Endodermal cell (in vitro differentiated cells): ENCODE measurements around the gene MEIKIN. TPM values are rescaled to one million over a fixed set of nuclear protein-coding genes. Genes with fewer than 3 reads are reported as not detected.

Experiments
- DNase-seq: peaks from one replicate; pipeline ENCODE4 v3.0.0-alpha.2; 2017
- H3K27ac ChIP-seq: 2 replicates; pipeline ENCODE4 v1.5.1; 2013; ENCODE audit warnings: mild to moderate bottlenecking, low read depth, low read length, moderate library complexity
- H3K27me3 ChIP-seq: 2 replicates; pipeline ENCODE4 v1.6.1; 2013; ENCODE audit warnings: mild to moderate bottlenecking, low read length, moderate library complexity; ENCODE audit not compliant: insufficient read depth, control insufficient read depth, poor library complexity, severe bottlenecking
- H3K36me3 ChIP-seq: 2 replicates; pipeline ENCODE4 v1.7.0; 2013; ENCODE audit warnings: mild to moderate bottlenecking, low read length, moderate library complexity; ENCODE audit not compliant: control insufficient read depth, insufficient read depth
- H3K4me1 ChIP-seq: one replicate; pipeline ENCODE4 v1.7.0; 2013; ENCODE audit warnings: low read length; ENCODE audit not compliant: control insufficient read depth, insufficient read depth
- H3K4me3 ChIP-seq: 2 replicates; pipeline ENCODE4 v1.5.1; 2013; ENCODE audit warnings: mild to moderate bottlenecking, low read length, moderate library complexity
- H3K9ac ChIP-seq: 2 replicates; pipeline ENCODE4 v1.6.1; 2013; ENCODE audit warnings: mild to moderate bottlenecking, low read length, moderate library complexity; ENCODE audit not compliant: poor library complexity, severe bottlenecking; ENCODE audit errors: extremely low read depth
- H3K9me3 ChIP-seq: 2 replicates; pipeline ENCODE4 v1.6.1; 2013; ENCODE audit warnings: mild to moderate bottlenecking, low read length, moderate library complexity; ENCODE audit not compliant: control insufficient read depth
- H3K27ac Mint-ChIP-seq: 2 replicates; pipeline ENCODE4 v1.8.0; 2020; ENCODE audit warnings: mixed read lengths
- H3K27me3 Mint-ChIP-seq: 2 replicates; pipeline ENCODE4 v1.8.0; 2021; ENCODE audit warnings: mild to moderate bottlenecking, mixed read lengths; ENCODE audit not compliant: insufficient read depth
- H3K36me3 Mint-ChIP-seq: 2 replicates; pipeline ENCODE4 v1.8.0; 2020; ENCODE audit warnings: low read depth, mixed read lengths
- H3K4me1 Mint-ChIP-seq: 2 replicates; pipeline ENCODE4 v1.8.0; 2020; ENCODE audit warnings: mixed read lengths
- H3K4me3 Mint-ChIP-seq: 2 replicates; pipeline ENCODE4 v1.8.0; 2020; ENCODE audit warnings: mild to moderate bottlenecking, moderate library complexity, mixed read lengths
- H3K9me3 Mint-ChIP-seq: 2 replicates; pipeline ENCODE4 v1.8.0; 2020; ENCODE audit warnings: mild to moderate bottlenecking, mixed read lengths
- WGBS, 2 experiments: methylation state at CpG; one replicate each; pipeline versions ENCODE4 v1.1.5 to v1.1.7; 2013; ENCODE audit warnings: missing lambda C conversion rate in 2 of 2, mixed read lengths in 1 of 2; ENCODE audit not compliant: insufficient coverage in 1 of 2, insufficient read length in 1 of 2; 5-methylcytosine and 5-hydroxymethylcytosine counted together
- total RNA-seq, 2 donors: library from RNA; stranded (reverse); fragmentation: NEBNext Ultra II Directional in 1 of 2; extraction: Animal tissue kit (Norgen Biotek cat#: 25700) in 1 of 2; gene quantifications; 2 replicates in 1 of 2; 3 replicates in 1 of 2; pipeline ENCODE4 v1.2.1, GENCODE V29; 2021
- TF ChIP-seq, protein P1 (sequence below): fragments of 200-600 bp; sonication (generic); conservative IDR thresholded peaks from 2 replicates; pipeline ENCODE4 v1.5.0; 2021; ENCODE audit warnings: antibody characterized with exemption, mild to moderate bottlenecking

Gene MEIKIN
- total RNA-seq, 2 donors from 2014 or later = not detected

- H3K27ac Mint-ChIP-seq = no peak overlapping the region
- Histone ChIP-seq H3K9ac (no peak overlapping the region), H3K27me3 (no peaks in the 10 kb centered on the region), H3K27ac (no peak overlapping the region), H3K9me3 (no peaks in the 10 kb centered on the region), H3K36me3 (no peaks in the 10 kb centered on the region), H3K4me3 (no peak overlapping the region), H3K4me1 (no peaks in the 10 kb centered on the region)
- no peaks in the 10 kb centered on the region for H3K4me1 Mint-ChIP-seq
- TF ChIP-seq, protein P1, sequence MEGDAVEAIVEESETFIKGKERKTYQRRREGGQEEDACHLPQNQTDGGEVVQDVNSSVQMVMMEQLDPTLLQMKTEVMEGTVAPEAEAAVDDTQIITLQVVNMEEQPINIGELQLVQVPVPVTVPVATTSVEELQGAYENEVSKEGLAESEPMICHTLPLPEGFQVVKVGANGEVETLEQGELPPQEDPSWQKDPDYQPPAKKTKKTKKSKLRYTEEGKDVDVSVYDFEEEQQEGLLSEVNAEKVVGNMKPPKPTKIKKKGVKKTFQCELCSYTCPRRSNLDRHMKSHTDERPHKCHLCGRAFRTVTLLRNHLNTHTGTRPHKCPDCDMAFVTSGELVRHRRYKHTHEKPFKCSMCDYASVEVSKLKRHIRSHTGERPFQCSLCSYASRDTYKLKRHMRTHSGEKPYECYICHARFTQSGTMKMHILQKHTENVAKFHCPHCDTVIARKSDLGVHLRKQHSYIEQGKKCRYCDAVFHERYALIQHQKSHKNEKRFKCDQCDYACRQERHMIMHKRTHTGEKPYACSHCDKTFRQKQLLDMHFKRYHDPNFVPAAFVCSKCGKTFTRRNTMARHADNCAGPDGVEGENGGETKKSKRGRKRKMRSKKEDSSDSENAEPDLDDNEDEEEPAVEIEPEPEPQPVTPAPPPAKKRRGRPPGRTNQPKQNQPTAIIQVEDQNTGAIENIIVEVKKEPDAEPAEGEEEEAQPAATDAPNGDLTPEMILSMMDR = no peak
- no peaks in the 10 kb centered on the region for H3K36me3 Mint-ChIP-seq
- H3K9me3 Mint-ChIP-seq = no peaks in the 10 kb centered on the region
- no peak overlapping the region for H3K4me3 Mint-ChIP-seq
- no peak for DNase-seq
- H3K27me3 Mint-ChIP-seq = no peaks in the 10 kb centered on the region
Measured at GRCh38 chr5:131942016-131942415, 3.4 kb downstream of the MEIKIN start.

DNA sequence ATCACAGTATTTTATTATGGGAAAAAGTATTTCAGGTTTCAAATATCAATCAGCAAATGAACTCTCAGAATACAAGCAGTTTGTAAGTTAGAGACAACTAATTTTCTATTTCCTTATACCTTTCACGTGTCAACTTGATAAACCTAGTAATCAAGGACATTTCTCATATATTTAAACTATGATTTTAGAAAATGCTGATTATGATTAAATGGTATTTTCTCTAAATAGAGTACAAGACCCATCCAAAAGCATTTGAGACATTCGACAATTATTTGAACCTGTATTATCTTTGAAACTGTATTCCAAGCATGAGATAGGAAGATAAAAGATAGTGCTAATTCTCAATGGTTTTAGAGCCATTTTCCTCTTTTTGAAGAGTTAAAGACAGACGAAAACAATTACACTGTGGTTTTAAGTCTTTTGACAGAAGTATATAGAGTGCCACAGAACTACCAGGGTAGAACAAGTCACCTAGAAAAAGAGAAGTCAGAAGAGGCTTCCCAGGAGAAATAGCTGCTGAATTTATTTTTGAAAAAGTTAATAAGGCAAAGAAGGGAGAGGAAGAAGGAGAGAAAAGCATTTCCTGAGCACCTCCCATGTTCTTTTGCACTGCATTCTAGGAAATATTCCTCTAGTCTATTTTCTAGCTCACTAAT, 5.6 kb downstream of the MEIKIN start:
- TF ChIP-seq, protein P1 = no peak
- 86 to 93% methylated on average over 2 of the region's 3 CpGs for WGBS, 2 experiments
- Histone ChIP-seq H3K36me3 (no peaks in the 10 kb centered on the region), H3K4me3 (no peak overlapping the region), H3K9ac (no peak overlapping the region), H3K4me1 (no peaks in the 10 kb centered on the region), H3K27me3 (no peaks in the 10 kb centered on the region), H3K9me3 (no peaks in the 10 kb centered on the region), H3K27ac (no peak overlapping the region)
- H3K27me3 Mint-ChIP-seq = no peaks in the 10 kb centered on the region
- no peak for DNase-seq
- H3K36me3 Mint-ChIP-seq = no peaks in the 10 kb centered on the region
- no peak overlapping the region for H3K27ac Mint-ChIP-seq
- no peak overlapping the region for H3K4me3 Mint-ChIP-seq
- no peaks in the 10 kb centered on the region for H3K4me1 Mint-ChIP-seq
- no peaks in the 10 kb centered on the region for H3K9me3 Mint-ChIP-seq

- H3K4me1 ChIP-seq = no peaks in the 10 kb centered on the region
- no peaks in the 10 kb centered on the region for H3K36me3 ChIP-seq
- 37 to 55% methylated on average over 2 of the region's 2 CpGs for WGBS, 2 experiments
- H3K9ac ChIP-seq = no peak overlapping the region
- no peak overlapping the region for H3K27ac Mint-ChIP-seq
- no peak overlapping the region for H3K4me3 ChIP-seq
- no peaks in the 10 kb centered on the region for H3K27me3 Mint-ChIP-seq
- no peak overlapping the region for H3K4me3 Mint-ChIP-seq
- H3K36me3 Mint-ChIP-seq = no peaks in the 10 kb centered on the region
- H3K9me3 ChIP-seq = peaks cover 7% of the 10 kb centered on the region
- no peak overlapping the region for H3K27ac ChIP-seq
- peaks cover 2% of the 10 kb centered on the region for H3K4me1 Mint-ChIP-seq
- peaks cover 20% of the 10 kb centered on the region for H3K9me3 Mint-ChIP-seq
- TF ChIP-seq, protein P1 = no peak
- H3K27me3 ChIP-seq = no peaks in the 10 kb centered on the region
- DNase-seq = no peak
Measured at GRCh38 chr5:131932235-131932634, 13.2 kb downstream of the MEIKIN start.
